KOPT-K1 (cell line): Measurements from ENCODE around the gene ADAMTS12.

Source experiments
- H3K27ac ChIP-seq: fragments of 200-600 bp; sonication (generic); 2 replicates; pipeline ENCODE4 v1.5.1; 2016; ENCODE audit warnings: antibody characterized with exemption, mild to moderate bottlenecking, low read depth, low read length; ENCODE audit not compliant: poor library complexity, severe bottlenecking
- H3K36me3 ChIP-seq: fragments of 200-600 bp; sonication (generic); 2 replicates; pipeline ENCODE4 v1.5.1; 2017; ENCODE audit warnings: antibody characterized with exemption, mild to moderate bottlenecking, low read length, moderate library complexity; ENCODE audit not compliant: insufficient read depth
- H3K9me3 ChIP-seq: fragments of 200-600 bp; sonication (generic); 2 replicates; pipeline ENCODE4 v1.5.1; 2017; ENCODE audit warnings: antibody characterized with exemption, low read length, mild to moderate bottlenecking; ENCODE audit not compliant: insufficient read depth, poor library complexity, severe bottlenecking

ADAMTS12 gene

DNA sequence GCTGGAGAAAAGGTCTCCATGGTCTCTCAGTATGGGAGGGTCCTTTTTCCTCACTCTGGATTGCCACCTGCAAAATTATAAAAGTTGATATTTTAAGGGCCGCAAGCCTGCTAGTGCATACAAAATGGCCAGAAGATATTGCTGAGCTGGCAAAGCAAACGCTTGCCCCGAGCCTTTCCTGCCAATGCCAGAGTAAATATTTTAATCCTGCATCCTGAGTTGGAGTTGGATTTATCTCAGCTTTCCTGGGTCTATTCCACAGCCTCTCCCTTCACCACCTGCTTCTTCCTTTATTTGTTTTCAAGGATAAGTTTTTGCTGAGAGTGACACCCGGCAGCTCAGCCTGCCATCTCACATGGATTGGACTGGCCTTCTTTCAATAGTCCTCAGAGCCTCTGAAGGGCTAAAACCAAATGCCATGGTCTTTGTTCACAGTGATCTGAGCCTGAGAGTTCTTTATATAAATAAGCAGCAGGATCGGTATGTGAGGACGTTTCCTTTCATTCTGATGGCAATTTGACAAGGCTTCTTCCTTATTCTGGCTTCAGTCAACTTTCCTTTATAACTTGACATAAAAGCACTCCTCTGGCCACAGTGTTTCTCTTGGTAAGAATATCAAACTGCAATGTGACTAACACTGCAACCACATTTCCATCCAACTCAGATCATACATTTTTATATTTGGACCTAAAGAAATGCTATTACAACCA lies 170.1 kb downstream of the ADAMTS12 start:
- no peak overlapping the region for H3K27ac ChIP-seq
- H3K36me3 ChIP-seq, result no peaks in the 10 kb centered on the region
- no peaks in the 10 kb centered on the region for H3K9me3 ChIP-seq

DNA sequence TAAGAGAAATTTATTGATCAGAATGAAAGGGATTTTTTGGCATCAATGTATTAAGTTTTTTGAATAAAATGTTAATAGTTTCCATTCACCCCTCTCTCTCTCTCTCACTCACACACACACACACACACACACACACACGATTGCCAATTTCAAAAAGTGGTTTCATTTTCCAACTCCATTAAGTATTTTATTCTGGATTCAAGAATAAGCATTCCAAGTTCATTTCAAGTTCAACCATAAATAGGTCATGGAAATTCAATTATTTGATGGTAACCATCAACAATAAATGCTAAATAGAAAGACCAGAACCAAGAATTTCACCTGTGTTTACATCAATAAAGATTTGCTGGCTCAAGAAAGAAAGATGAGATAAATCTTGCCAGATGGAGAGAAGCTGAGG lies 171.6 kb downstream of the ADAMTS12 start:
- H3K9me3 ChIP-seq, result no peaks in the 10 kb centered on the region
- H3K36me3 ChIP-seq, result no peaks in the 10 kb centered on the region
- H3K27ac ChIP-seq, result no peak overlapping the region

DNA sequence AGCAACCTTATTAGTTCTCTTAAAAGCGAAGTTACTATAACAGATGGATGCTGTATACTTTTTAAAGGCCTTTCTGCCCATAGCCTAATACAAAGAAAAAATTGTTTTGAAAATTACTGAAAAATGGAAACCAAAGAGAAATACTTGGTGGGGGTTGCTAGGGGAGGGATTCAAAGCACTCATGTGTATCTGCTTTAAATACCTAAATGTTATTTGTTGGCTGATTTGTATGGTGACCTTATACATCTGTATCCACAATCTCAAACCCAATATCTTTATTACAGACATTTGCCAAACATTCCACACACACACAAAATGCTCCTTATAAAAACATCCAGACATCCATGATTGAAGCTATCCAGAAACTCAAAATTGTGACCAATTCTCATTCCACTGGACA lies 172.0 kb downstream of the ADAMTS12 start:
- Histone ChIP-seq H3K36me3 (no peaks in the 10 kb centered on the region), H3K9me3 (no peaks in the 10 kb centered on the region), H3K27ac (no peak overlapping the region)

DNA sequence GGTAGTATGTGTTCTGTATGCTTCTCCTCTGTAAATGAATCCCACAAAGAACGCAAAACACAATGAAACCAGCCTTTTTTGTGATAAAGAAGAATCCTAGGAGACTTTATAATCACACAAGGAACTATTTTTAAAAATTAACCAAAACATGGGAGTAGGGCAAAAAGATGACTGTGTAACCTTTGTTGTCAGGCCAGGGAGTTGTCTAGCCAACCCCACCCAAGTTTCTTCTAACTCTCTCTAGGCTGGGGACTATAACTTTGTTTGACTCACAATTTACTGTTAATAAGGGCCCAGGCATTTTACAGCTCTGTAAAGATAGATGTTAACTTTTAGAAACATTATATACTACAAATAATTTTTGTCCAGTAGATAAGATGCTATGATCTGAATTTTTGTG lies 176.1 kb downstream of the ADAMTS12 start:
- no peaks in the 10 kb centered on the region for H3K9me3 ChIP-seq
- H3K27ac ChIP-seq, result no peak overlapping the region
- H3K36me3 ChIP-seq, result no peaks in the 10 kb centered on the region

DNA sequence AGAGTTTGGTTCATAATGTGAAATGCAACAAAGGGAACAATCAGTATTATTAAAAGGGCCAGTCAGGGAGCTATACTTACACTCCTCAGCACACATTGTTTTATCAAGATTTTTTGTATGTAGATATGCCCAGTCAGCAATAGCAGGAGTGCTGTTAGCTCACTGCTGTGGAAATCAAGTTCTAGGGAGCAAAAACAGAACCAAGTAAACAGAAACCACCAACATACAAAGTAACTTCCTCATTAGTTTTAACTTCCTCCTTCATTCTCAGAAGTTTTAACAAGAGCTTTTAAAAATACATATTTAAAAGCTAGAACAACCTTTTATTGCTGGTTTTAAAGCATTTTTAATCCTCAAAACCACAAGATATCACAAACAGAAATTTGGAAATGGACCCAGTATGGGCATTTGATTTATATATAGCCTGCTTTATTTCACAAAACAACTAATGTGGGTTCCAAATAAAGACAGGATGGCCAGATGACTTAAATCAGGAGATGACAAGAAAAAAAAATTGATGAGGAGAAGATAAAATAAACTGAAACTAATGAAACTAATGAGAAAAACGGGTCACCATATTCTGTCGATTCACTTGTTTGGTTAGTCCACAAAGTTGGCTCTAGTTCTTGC lies 178.5 kb downstream of the ADAMTS12 start:
- Histone ChIP-seq H3K27ac (no peak overlapping the region), H3K9me3 (no peaks in the 10 kb centered on the region)

DNA sequence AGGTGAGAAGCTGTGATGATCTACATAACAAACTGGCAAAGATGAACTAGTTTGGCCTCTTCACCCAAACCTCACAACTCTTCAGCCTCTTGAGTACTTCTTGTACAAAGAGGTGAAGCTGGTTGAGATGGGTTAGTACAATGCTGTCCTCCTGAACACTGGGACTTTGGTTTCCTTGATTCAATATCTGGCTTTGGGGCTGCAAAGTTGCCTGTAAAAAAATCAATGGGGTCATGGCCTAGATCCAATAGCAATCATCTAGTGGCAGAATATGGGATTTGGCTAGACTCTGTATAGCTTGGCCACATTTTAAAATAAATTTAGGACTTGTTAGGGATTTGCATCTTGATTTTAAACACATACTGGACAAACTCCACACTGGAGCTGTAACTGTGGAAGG lies 179.1 kb downstream of the ADAMTS12 start:
- Histone ChIP-seq H3K9me3 (no peaks in the 10 kb centered on the region), H3K27ac (no peak overlapping the region), H3K36me3 (no peaks in the 10 kb centered on the region)

More for the DNA sequence above, 178.5 kb downstream of the ADAMTS12 start:
- H3K36me3 ChIP-seq, result no peaks in the 10 kb centered on the region

DNA sequence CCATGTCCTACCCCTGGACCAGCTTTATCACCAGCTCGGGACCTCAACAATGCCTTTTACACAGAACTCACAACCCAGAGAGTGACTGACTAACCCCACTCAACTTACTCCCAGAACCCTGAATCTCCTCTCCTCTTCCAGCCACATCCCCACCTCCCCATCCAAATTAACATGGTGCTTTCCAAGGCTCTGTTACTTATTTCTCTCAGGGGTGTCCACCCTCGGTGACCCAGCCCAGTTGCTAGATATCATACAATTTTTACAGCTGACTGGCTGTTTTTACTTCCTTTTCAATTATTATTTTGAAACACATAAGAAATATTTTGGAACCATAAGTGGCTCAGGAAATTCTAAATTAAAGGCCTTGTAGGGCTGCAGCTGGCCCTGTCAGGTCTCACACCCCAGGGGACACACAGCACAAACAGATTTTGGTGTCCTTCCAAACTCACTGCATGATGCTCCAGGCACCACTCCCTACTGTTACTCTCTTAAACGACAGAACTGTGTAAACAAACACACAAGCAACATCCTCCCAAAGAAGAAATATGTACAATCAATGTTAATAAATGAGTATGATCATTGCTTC lies 180.6 kb downstream of the ADAMTS12 start:
- Histone ChIP-seq H3K27ac (no peak overlapping the region), H3K36me3 (no peaks in the 10 kb centered on the region), H3K9me3 (no peaks in the 10 kb centered on the region)

DNA sequence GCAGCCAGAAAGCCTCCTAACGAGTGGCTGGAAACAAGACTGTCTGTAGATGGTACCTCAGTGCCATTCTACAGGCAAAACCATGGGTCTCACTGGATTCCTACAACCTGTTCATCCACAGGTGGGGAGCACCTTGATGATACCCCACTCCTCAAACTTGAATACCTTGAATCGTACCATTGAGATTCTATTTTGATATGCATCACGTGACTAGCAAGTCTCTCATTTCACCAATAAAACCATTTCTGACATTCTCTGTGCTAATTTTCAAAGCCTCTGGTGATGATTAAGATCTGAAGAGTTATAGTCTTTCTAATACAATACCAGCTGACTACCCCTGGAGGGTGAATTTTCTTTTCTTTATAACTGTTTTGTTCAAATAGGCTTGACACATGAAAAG lies 188.9 kb downstream of the ADAMTS12 start:
- no peaks in the 10 kb centered on the region for H3K36me3 ChIP-seq
- no peak overlapping the region for H3K27ac ChIP-seq
- H3K9me3 ChIP-seq, result no peaks in the 10 kb centered on the region

DNA sequence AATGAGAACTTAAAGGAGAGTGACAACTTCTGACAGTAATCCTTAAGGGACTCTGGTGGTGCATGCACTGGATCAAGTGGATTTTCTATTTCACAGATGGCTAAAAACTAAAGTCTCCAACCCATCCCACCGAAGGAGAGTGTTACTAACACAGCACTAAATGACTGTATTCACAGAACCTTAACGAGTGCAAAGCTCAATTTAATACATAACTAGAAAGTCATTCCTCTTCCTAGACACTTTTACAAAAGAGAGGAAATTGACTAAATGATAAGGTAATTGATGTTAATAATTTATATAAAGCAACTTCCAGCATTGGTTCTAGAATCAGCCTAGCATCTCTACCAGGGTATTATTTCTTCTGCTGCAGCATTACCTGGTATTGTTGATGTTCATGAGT lies 189.8 kb downstream of the ADAMTS12 start:
- no peaks in the 10 kb centered on the region for H3K9me3 ChIP-seq
- no peaks in the 10 kb centered on the region for H3K36me3 ChIP-seq
- H3K27ac ChIP-seq, result no peak overlapping the region

DNA sequence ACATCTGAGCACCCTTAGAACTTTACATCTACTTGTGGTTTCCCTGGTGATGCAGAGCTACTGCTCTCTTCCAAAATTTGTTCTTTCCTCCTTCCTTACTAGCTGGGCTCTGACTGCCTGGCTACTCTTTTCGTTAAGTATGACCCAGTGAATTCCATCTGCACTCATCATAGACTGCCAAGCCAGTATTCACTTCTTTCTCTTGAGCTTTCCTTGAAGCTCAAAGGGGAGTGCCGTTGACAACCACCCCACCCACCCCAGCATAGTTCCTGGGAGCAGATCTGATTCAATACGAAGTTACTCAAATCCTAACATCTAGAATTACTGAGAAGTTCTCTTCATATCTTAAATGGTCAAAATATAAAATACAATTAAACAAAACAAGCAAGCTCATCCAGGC lies 190.5 kb downstream of the ADAMTS12 start:
- Histone ChIP-seq H3K36me3 (no peaks in the 10 kb centered on the region), H3K27ac (no peak overlapping the region)

DNA sequence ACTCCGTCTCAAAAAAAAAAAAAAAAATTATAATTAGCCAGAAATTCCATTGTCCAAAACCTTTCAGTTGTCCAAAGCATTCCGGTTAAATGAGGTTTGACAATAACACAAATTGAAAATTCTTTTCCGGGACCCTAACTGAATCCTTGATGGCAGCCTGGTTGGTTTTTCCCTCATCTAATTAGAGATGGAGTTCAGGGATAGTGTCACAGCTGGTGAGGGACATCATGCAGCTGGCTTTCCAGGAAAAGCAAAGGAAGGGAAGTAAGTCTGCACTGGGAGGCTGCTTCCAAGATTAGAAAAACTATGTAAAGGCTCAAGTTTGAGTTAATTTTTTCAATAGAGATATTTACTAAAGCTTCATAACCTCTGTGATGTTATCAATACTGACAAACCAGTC lies 195.4 kb downstream of the ADAMTS12 start:
- no peaks in the 10 kb centered on the region for H3K36me3 ChIP-seq
- no peaks in the 10 kb centered on the region for H3K9me3 ChIP-seq
- H3K27ac ChIP-seq, result no peak overlapping the region

More for the DNA sequence above, 190.5 kb downstream of the ADAMTS12 start:
- no peaks in the 10 kb centered on the region for H3K9me3 ChIP-seq

DNA sequence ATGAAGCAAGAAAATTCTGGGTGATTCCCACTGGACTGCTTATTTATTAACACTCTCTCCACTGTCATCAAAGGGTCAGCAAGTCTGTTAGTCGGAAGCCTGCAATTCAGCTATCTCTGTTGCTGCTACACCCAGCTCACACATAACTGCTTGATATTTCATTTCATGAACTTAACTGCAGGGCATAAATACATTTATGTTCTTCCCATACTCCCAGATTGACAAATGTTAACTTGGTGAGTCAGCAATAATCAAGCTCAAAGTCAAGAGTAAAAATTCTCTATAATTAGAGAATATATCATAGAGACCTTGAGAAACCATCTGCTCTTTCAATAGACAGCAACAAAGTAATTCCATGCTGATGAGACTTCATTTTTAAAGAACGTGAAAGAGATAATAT lies 198.8 kb downstream of the ADAMTS12 start:
- H3K27ac ChIP-seq, result no peak overlapping the region
- H3K9me3 ChIP-seq, result no peaks in the 10 kb centered on the region
- no peaks in the 10 kb centered on the region for H3K36me3 ChIP-seq

DNA sequence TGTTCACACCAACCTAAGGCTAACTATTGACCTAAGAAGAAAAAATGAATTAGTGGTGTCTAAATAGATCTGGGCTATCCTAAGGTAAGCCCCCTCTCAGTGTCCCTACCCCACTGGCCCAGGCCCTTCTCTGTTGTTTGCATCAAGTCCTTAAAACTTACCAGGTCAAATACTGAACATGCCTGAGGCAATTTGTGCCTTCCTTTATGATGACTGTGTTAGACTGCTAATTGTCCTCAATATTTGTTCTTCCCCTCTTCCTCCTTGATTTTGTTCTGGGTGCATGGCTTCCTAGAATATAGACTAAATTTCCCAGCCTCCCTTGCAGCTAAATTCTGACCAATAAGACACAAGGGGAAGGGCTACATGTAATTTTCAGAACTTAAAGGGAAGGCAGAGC lies 199.9 kb downstream of the ADAMTS12 start:
- no peak overlapping the region for H3K27ac ChIP-seq
- no peaks in the 10 kb centered on the region for H3K36me3 ChIP-seq
- H3K9me3 ChIP-seq, result no peaks in the 10 kb centered on the region

DNA sequence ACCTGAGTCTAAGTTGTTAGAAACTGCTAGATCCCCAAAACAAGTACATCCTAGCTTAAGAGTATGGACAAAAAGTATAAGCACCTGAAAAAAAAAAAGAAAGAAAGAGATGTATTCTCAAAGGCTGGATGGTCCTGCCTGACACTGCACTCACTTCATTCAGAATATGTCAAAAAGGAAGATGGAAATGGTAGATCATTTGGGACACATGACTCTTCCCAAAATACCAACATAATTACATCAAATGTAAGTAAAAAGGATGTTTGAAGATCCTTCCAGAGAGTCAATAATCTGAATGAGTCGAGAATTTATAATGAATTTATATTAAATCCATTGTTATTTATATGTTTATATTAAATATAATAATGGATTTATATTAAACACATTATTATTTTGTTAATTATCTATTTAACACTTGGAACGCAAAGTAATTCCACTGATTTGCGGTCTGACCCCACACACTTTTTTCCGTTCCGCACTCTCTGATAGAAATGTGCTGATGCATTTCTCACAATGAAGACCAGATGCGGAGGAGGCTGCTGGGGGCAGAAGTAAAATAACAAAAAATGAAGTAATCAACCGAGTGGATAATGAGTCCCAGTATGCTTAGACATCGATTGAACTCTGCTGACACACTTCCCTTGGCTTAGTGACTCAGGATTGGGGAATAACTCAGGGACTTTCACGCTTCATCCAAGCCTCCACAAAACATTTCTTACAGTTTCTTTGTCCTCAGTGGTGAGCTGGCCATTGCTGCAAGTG lies 201.2 kb downstream of the ADAMTS12 start:
- no peak overlapping the region for H3K27ac ChIP-seq
- no peaks in the 10 kb centered on the region for H3K36me3 ChIP-seq
- no peaks in the 10 kb centered on the region for H3K9me3 ChIP-seq

DNA sequence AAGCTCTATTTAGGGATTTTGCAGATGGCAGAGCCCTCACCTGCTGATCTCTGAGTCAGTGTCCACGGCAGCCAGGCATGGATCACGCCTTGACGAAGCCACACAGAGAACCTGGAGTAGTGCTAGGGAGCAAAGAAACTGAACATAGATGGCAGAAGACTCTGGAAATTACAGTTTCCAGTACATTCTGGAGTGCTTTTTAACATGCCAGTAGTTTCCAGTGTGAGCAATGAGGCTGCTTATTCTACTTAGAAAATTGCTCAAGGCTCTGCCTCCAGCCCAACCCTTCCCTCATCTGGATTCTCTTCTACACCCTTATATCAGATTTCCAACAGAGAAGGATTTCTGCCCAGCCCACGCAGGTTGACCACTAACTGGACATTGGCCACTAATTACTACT lies 203.3 kb downstream of the ADAMTS12 start:
- H3K27ac ChIP-seq, result no peak overlapping the region
- H3K36me3 ChIP-seq, result no peaks in the 10 kb centered on the region
- H3K9me3 ChIP-seq, result no peaks in the 10 kb centered on the region
